Ovary (tissue), 9 donors: ENCODE results near the gene ZNF316. TPM values are rescaled to one million over a fixed set of nuclear protein-coding genes. Genes with fewer than 3 reads are reported as not detected.
"Not testable (repeated sequence)": the region's sequence is repeated elsewhere in the genome, so short reads cannot be mapped to it uniquely, and the experiment has no call there.

Experiments used
- DNase-seq, 5 donors: peaks; one replicate each; pipeline ENCODE4 v3.0.0-alpha.2; 2019 to 2020
- H3K27ac ChIP-seq, 2 donors: fragments of 200-600 bp; one replicate each; pipeline versions ENCODE4 v1.5.1 to v1.8.0; 2019 to 2022
- H3K27me3 ChIP-seq: fragments of 200-600 bp; one replicate; pipeline ENCODE4 v1.8.0; 2022
- H3K36me3 ChIP-seq: fragments of 200-600 bp; sonication (generic); one replicate; pipeline ENCODE4 v1.5.1; 2019
- H3K4me1 ChIP-seq: one replicate; pipeline ENCODE4 v1.8.1; 2013; ENCODE audit warnings: mild to moderate bottlenecking, moderate library complexity; ENCODE audit not compliant: insufficient read depth
- H3K4me3 ChIP-seq: fragments of 200-600 bp; sonication (generic); one replicate; pipeline ENCODE4 v1.5.1; 2017
- H3K9me3 ChIP-seq, 2 donors: fragments of 200-600 bp in 1 of 2; sonication (generic) in 1 of 2; one replicate each; pipeline versions ENCODE4 v1.5.1 to v1.8.1; 2013 to 2019; ENCODE audit warnings: mild to moderate bottlenecking in 1 of 2, moderate library complexity in 1 of 2
- EP300 ChIP-seq: sonication (generic); formaldehyde crosslinking; IDR thresholded peaks from one replicate; pipeline ENCODE4 v1.6.1; 2017; ENCODE audit warnings: antibody characterized with exemption
- POLR2A ChIP-seq: fragments of 450-650 bp; IDR thresholded peaks from one replicate; pipeline ENCODE4 v1.6.1; 2017; ENCODE audit warnings: antibody characterized with exemption, mild to moderate bottlenecking, moderate library complexity
- WGBS, 3 donors: extraction: QIAGEN DNeasy Blood & Tissue Kit in 1 of 3; methylation state at CpG; one replicate each; pipeline versions ENCODE4 v1.1.5 to v1.1.7; 2013 to 2017; 5-methylcytosine and 5-hydroxymethylcytosine counted together
- intact Hi-C, 4 donors: fragments of 100-400 bp; cut with DNase I; formaldehyde crosslinking; loops; one replicate each; pipeline versions ENCODE4 v1.11.0 to v1.15.1; 2022 to 2023
- polyA plus RNA-seq, 2 donors: library from polyadenylated mRNA; stranded (reverse); fragments of 200-250 nt in 1 of 2; fragments of 350-450 nt in 1 of 2; fragmentation: Illumina TruSeq in 1 of 2; extraction: RNeasy Lipid Tissue Mini Kit (QIAGEN cat#74804) in 1 of 2; gene quantifications; one replicate each; pipeline ENCODE4 v1.2.3, GENCODE V29; 2013 to 2014
- total RNA-seq, 7 donors: library from RNA; depleted of rRNA in 2 of 7; stranded (reverse); fragments of >200 nt in 2 of 7; fragmentation: NEBNext Ultra II Directional in 3 of 7; extraction: Animal tissue kit (Norgen Biotek cat#: 25700) in 3 of 7; gene quantifications; one replicate each; pipeline versions ENCODE4 v1.1.0 to v1.2.4, GENCODE V29; 2016 to 2023
- TF ChIP-seq, protein P1 (sequence below), 3 donors: fragments of 450-650 bp in 2 of 3; fragments of 200-600 bp in 1 of 3; IDR thresholded peaks; one replicate each; pipeline versions ENCODE4 v1.5.1 to v1.8.0; 2016 to 2022; ENCODE audit warnings: antibody characterized with exemption in 3 of 3, mild to moderate bottlenecking in 1 of 3
- donor health status: DM: no; HTN: no; CAD: no; lungs with moderate emphysema.
- donor health status: DM: no; HTN: no; CAD: no.
- donor health status: Bipolar disorder and iron deficiency.
- donor health status: DM: yes; HTN: yes; CAD: no.
- donor health status: DM: no; HTN: no; CAD: no.
- donor health status: DM: yes; HTN: yes; CAD: no.

ZNF316 gene
- total and polyA plus RNA-seq, 9 donors: 11.5 to 36.4 (median 28.1) TPM

DNA sequence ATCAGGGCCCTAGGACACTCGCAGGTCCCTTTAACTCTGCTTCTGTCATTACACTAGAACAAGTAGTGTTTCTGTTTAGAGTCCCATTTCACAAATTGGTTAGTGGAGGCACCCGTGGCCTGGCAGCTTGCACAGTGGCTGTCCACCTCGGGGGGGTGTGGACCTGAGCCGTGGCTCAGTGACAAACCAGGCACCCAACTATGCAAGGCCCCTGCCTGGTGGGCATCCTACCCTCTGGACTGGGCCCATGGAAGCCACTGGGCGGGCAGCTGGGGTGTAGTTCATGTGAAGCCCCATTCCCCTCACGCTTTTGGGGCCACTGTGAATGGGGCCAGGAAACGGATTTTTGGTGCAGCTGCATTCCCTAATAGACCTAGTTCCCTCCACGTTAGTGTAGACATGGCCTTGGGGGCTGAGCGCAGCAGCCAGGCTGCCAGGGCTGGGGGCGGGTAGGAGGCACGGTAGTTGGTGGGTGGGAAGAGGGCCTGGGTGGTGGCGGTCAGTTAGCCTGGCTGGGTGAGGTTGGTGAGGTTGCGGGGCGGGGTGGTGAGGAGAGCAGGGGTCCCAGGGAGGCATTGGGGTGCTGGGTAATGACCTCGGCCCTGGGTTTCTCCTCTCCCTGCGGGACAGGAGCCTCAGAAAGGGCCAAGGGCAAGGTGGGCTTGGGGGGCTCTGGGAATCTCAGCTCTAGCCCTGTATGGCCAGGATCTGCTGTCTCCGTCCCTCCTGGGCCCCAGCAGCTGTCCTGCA lies 18.7 kb downstream of the ZNF316 start:
- no peak for TF ChIP-seq EP300
- TF ChIP-seq, protein P1, sequence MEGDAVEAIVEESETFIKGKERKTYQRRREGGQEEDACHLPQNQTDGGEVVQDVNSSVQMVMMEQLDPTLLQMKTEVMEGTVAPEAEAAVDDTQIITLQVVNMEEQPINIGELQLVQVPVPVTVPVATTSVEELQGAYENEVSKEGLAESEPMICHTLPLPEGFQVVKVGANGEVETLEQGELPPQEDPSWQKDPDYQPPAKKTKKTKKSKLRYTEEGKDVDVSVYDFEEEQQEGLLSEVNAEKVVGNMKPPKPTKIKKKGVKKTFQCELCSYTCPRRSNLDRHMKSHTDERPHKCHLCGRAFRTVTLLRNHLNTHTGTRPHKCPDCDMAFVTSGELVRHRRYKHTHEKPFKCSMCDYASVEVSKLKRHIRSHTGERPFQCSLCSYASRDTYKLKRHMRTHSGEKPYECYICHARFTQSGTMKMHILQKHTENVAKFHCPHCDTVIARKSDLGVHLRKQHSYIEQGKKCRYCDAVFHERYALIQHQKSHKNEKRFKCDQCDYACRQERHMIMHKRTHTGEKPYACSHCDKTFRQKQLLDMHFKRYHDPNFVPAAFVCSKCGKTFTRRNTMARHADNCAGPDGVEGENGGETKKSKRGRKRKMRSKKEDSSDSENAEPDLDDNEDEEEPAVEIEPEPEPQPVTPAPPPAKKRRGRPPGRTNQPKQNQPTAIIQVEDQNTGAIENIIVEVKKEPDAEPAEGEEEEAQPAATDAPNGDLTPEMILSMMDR (IDR thresholded peaks at IDR 0.05): no peak
- no peak for TF ChIP-seq POLR2A
- no peaks in the 10 kb centered on the region for H3K9me3 ChIP-seq
- H3K36me3 ChIP-seq: no peaks in the 10 kb centered on the region
- no peaks in the 10 kb centered on the region for H3K4me1 ChIP-seq
- H3K4me3 ChIP-seq: no peak overlapping the region
- intact Hi-C loops: no loop called here
- H3K27me3 ChIP-seq: no peaks in the 10 kb centered on the region
- DNase-seq: no peak
- 91 to 94% (median 92%) methylated on average over 17 of the region's 17 CpGs for WGBS, 3 donors
- no peak overlapping the region for H3K27ac ChIP-seq

DNA sequence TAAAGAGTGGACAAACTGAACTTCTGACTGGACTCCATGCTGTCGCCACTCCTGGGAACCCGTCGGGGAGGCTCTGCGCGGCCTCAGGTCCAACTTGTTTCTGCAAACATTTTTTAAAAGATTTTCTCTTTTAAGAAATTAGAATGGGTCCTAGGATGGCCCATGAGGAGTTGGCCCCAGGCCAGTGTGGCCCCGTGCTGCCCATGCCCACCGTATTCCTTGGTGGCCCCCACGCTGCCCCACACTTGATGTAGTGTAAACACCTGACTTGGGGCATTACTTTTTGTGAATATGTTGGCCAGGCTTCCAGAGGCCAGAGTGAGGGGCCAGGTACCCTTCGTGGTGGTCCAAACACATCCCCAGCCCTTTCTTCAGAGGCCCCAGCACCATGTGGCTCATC lies 19.3 kb downstream of the ZNF316 start:
- DNase-seq: no peak
- Histone ChIP-seq H3K27ac (no peak overlapping the region), H3K4me3 (no peak overlapping the region), H3K4me1 (no peaks in the 10 kb centered on the region), H3K36me3 (no peaks in the 10 kb centered on the region), H3K27me3 (no peaks in the 10 kb centered on the region), H3K9me3 (no peaks in the 10 kb centered on the region)
- intact Hi-C loops: no loop called here
- TF ChIP-seq EP300: no peak
- TF ChIP-seq POLR2A: no peak
- TF ChIP-seq, protein P1 (IDR thresholded peaks at IDR 0.05): no peak
- WGBS, 3 donors: 96% methylated on average over 9 of the region's 9 CpGs

DNA sequence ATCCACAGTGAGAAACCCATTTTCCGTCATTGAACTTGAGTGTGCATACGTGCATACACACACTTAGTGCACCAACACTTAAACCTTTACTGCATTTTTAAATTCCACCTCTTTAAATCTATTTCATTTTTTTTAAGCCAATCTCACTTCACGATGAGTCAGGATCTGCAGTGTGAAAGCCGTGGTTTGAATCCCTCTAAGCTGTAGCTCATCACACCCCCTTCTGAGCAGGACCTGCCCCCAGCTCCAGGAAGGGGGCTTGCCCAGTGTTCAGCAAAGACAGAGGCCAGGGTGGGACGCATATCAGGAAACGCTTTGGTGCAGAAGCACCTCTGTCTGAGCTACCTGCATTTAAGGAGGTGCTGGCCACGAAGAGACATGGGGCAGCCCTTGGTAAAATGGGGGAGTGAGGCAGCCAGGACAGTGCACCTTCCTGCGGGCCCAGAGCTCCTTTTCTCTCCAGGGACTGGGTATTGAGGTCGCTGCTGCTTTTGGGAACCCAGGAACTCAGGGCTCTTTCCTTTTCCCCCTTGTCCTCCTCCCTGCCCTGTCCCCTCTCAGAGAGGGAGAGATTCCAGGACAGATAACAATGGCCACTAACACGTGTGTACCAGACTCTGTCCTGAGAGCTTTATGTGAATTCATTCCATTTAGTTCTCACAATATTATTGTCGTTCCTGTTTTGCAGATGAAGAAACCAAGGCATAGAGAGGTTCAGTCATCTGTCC lies 21.7 kb downstream of the ZNF316 start:
- H3K27ac ChIP-seq: no peak overlapping the region
- no peaks in the 10 kb centered on the region for H3K27me3 ChIP-seq
- TF ChIP-seq POLR2A (no peak), EP300 (no peak)
- TF ChIP-seq, protein P1 (IDR thresholded peaks at IDR 0.05): no peak
- H3K9me3 ChIP-seq: no peaks in the 10 kb centered on the region
- H3K4me1 ChIP-seq: no peaks in the 10 kb centered on the region
- no peaks in the 10 kb centered on the region for H3K36me3 ChIP-seq
- H3K4me3 ChIP-seq: no peak overlapping the region
- DNase-seq: no peak
- WGBS, 3 donors: 22 to 31% (median 23%) methylated on average over 11 of the region's 11 CpGs
- intact Hi-C loops: no loop called here

DNA sequence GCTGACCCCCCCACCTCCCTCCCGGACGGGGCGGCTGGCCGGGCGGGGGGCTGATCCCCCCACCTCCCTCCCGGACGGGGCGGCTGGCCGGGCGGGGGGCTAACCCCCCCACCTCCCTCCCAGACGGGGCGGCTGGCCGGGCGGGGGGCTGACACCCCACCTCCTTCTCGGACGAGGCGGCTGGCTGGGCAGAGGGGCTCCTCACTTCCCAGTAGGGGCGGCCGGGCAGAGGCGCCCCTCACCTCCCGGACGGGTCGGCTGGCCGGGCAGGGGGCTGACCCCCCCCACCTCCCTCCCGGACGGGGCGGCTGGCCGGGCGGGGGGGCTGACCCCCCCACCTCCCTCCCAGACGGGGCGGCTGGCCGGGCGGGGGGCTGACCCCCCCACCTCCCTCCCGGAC lies 33.7 kb downstream of the ZNF316 start:
- H3K27me3 ChIP-seq, H3K4me1 ChIP-seq, intact Hi-C loops, H3K4me3 ChIP-seq, H3K36me3 ChIP-seq, H3K27ac ChIP-seq, DNase-seq: not testable (repeated sequence)
- 94% methylated on average over 21 of the region's 34 CpGs; no CpG with 5 or more reads in 2 of the 3 donors for WGBS, 3 donors
- H3K9me3 ChIP-seq: peaks cover 10 to 19% of the 10 kb centered on the region in 2 donors
